Measurements from ENCODE around the gene IL3RA. TPM values are rescaled to one million over a fixed set of nuclear protein-coding genes. Genes with fewer than 3 reads are reported as not detected.
A peak's percentile ranks its signal among the peaks of the same experiment; 100 is the strongest.

IL3RA gene
- polyA plus RNA-seq, 1 donor (not counting 4 experiments of a cell fraction or from before 2014, with no cell fraction given), result not detected

DNA sequence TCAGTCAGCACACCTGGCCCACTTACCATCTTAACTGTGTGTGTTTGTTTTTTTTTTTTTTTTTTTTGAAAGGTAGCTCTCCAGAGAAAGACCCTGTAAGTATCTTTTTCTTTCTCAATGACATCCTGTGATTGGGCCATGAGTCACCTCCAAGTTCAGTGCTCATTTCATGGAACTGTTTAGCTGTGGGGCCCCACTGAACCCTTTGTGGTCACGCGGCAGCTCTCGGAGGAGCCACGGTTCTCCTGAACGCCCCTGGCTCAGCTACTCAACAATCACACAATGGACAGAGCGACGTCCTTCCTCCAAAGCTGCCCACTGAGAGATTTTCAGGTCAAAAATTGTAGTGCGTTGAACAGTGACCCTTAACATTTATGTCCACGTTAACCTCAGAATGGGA, 14.2 kb upstream of the IL3RA start:
- dilution Hi-C loops (cut with MboI; ENCODE audit: extremely low pct_ligation_motif_present, low sequenced_read_pairs), result no loop called here
- Histone ChIP-seq H3K9ac (ENCODE audit: control insufficient read depth, extremely low read depth, insufficient read depth, low read length) (no peak overlapping the region), H3K4me2 (ENCODE audit: control insufficient read depth, extremely low read depth, insufficient read depth, low read depth, low read length) (no peak overlapping the region), H3K79me2 (ENCODE audit: control insufficient read depth, insufficient read depth, low read length) (no peaks in the 10 kb centered on the region), H3K4me3 (ENCODE audit: control insufficient read depth in 2 of 3, extremely low read depth in 1 of 3, insufficient read depth in 2 of 3, low read depth in 1 of 3, low read length in 3 of 3) (no peak overlapping the region), H2AFZ (ENCODE audit: control insufficient read depth, low read length) (no peak overlapping the region), H4K20me1 (ENCODE audit: control insufficient read depth, extremely low read depth, insufficient read depth, low read length) (no peaks in the 10 kb centered on the region), H3K36me3 (ENCODE audit: control insufficient read depth in 2 of 2, extremely low read depth in 1 of 2, insufficient read depth in 2 of 2, low read length in 2 of 2) (no peaks in the 10 kb centered on the region), H3K27ac (ENCODE audit: control insufficient read depth, insufficient read depth, low read length) (no peak overlapping the region), H3K4me1 (ENCODE audit: control insufficient read depth, extremely low read depth, insufficient read depth, low read length) (no peaks in the 10 kb centered on the region), H3K9me1 (ENCODE audit: control insufficient read depth, extremely low read depth, insufficient read depth, low read length) (no peaks in the 10 kb centered on the region), H3K9me3 (ENCODE audit: control insufficient read depth, low read depth, low read length) (no peaks in the 10 kb centered on the region), H3K27me3 (ENCODE audit: control insufficient read depth, extremely low read depth, insufficient read depth, low read length) (no peaks in the 10 kb centered on the region)
- no peak for DNase-seq (ENCODE audit: low read depth, low spot score)
- TF ChIP-seq, protein P1, sequence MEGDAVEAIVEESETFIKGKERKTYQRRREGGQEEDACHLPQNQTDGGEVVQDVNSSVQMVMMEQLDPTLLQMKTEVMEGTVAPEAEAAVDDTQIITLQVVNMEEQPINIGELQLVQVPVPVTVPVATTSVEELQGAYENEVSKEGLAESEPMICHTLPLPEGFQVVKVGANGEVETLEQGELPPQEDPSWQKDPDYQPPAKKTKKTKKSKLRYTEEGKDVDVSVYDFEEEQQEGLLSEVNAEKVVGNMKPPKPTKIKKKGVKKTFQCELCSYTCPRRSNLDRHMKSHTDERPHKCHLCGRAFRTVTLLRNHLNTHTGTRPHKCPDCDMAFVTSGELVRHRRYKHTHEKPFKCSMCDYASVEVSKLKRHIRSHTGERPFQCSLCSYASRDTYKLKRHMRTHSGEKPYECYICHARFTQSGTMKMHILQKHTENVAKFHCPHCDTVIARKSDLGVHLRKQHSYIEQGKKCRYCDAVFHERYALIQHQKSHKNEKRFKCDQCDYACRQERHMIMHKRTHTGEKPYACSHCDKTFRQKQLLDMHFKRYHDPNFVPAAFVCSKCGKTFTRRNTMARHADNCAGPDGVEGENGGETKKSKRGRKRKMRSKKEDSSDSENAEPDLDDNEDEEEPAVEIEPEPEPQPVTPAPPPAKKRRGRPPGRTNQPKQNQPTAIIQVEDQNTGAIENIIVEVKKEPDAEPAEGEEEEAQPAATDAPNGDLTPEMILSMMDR (optimal IDR thresholded peaks at IDR 0.05 in 1 of 3, IDR thresholded peaks at IDR 0.05 in 1 of 3, conservative IDR thresholded peaks at IDR 0.05 in 1 of 3; ENCODE audit: extremely low read depth in 1 of 3, insufficient read depth in 2 of 3, low read length in 3 of 3), result no peak
- TF ChIP-seq EZH2 (IDR thresholded peaks at IDR 0.05; ENCODE audit: low read length), result no peak
- FAIRE-seq, result no peak

DNA sequence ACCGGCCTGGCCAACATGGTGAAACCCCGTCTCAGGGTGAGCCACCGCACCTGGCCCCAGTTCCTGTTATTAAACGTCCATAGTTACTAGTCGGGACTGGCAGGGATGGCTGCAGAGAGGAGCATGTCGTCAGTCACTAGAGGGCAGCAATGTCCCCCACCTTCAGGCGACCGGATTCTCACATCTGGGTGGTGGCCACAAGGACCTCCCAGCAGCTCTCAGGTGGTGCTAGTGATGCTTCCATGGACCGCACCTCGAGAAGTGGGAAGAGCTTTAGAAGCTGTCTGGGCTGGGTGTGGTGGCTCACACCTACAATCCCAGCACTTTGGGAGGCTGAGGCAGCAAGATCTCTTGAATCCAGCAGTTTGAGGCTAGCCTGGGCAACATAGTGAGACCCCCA, 13.3 kb upstream of the IL3RA start:
- no peak for FAIRE-seq

More for the DNA sequence above, 13.3 kb upstream of the IL3RA start:
- H3K79me2 ChIP-seq (ENCODE audit: control insufficient read depth, insufficient read depth, low read length), result no peaks in the 10 kb centered on the region
- H3K9ac ChIP-seq (ENCODE audit: control insufficient read depth, extremely low read depth, insufficient read depth, low read length), result no peak overlapping the region
- dilution Hi-C loops (cut with MboI; ENCODE audit: extremely low pct_ligation_motif_present, low sequenced_read_pairs), result no loop called here
- H3K27ac ChIP-seq (ENCODE audit: control insufficient read depth, insufficient read depth, low read length), result no peak overlapping the region
- no peak overlapping the region for H3K4me3 ChIP-seq (ENCODE audit: control insufficient read depth in 2 of 3, extremely low read depth in 1 of 3, insufficient read depth in 2 of 3, low read depth in 1 of 3, low read length in 3 of 3)
- no peaks in the 10 kb centered on the region for H3K27me3 ChIP-seq (ENCODE audit: control insufficient read depth, extremely low read depth, insufficient read depth, low read length)
- no peaks in the 10 kb centered on the region for H3K9me1 ChIP-seq (ENCODE audit: control insufficient read depth, extremely low read depth, insufficient read depth, low read length)
- no peaks in the 10 kb centered on the region for H3K36me3 ChIP-seq (ENCODE audit: control insufficient read depth in 2 of 2, extremely low read depth in 1 of 2, insufficient read depth in 2 of 2, low read length in 2 of 2)
- H3K9me3 ChIP-seq (ENCODE audit: control insufficient read depth, low read depth, low read length), result no peaks in the 10 kb centered on the region
- H2AFZ ChIP-seq (ENCODE audit: control insufficient read depth, low read length), result no peak overlapping the region
- H3K4me2 ChIP-seq (ENCODE audit: control insufficient read depth, extremely low read depth, insufficient read depth, low read depth, low read length), result no peak overlapping the region
- no peaks in the 10 kb centered on the region for H3K4me1 ChIP-seq (ENCODE audit: control insufficient read depth, extremely low read depth, insufficient read depth, low read length)
- TF ChIP-seq EZH2 (IDR thresholded peaks at IDR 0.05; ENCODE audit: low read length), result no peak
- TF ChIP-seq, protein P1 (optimal IDR thresholded peaks at IDR 0.05 in 1 of 3, IDR thresholded peaks at IDR 0.05 in 1 of 3, conservative IDR thresholded peaks at IDR 0.05 in 1 of 3; ENCODE audit: extremely low read depth in 1 of 3, insufficient read depth in 2 of 3, low read length in 3 of 3), result peak in 1 of 3 experiments; percentile 14
- DNase-seq (ENCODE audit: low read depth, low spot score), result no peak
- H4K20me1 ChIP-seq (ENCODE audit: control insufficient read depth, extremely low read depth, insufficient read depth, low read length), result no peaks in the 10 kb centered on the region
